Measurements from ENCODE around the gene TNIK. TPM values are rescaled to one million over a fixed set of nuclear protein-coding genes. Genes with fewer than 3 reads are reported as not detected.

The TNIK gene
- polyA plus RNA-seq, 1 donor from 2014 or later: 19.3 TPM

- no peak overlapping the region for H3K4me3 ChIP-seq (ENCODE audit: low read length)
- TF ChIP-seq RAD21 (conservative IDR thresholded peaks at IDR 0.05) (no peak), EP300 (conservative IDR thresholded peaks at IDR 0.05; ENCODE audit: poor library complexity, severe bottlenecking) (no peak), TAF1 (IDR thresholded peaks at IDR 0.05; ENCODE audit: low read depth) (no peak), EZH2 (IDR thresholded peaks at IDR 0.05; ENCODE audit: borderline replicate concordance, insufficient read depth, low read length, poor library complexity, severe bottlenecking) (no peak), POLR2AphosphoS5 (IDR thresholded peaks at IDR 0.05) (no peak), REST (IDR thresholded peaks at IDR 0.05; ENCODE audit: borderline replicate concordance) (no peak), CTCF (IDR thresholded peaks at IDR 0.05; ENCODE audit: poor library complexity, severe bottlenecking) (no peak), MXI1 (conservative IDR thresholded peaks at IDR 0.05; ENCODE audit: poor library complexity, severe bottlenecking) (no peak), SMC3 (conservative IDR thresholded peaks at IDR 0.05; ENCODE audit: poor library complexity) (no peak)
Observed at GRCh38 chr3:171058873-171059603, 401.2 kb downstream of the TNIK start.

GRCh38 chr3:171058058-171058457 is 402.1 kb downstream of the TNIK start:
- H4K20me1 ChIP-seq (ENCODE audit: insufficient read depth): no peaks in the 10 kb centered on the region
- no peaks in the 10 kb centered on the region for H3K9me3 ChIP-seq (ENCODE audit: low read length)
- H3K36me3 ChIP-seq (ENCODE audit: insufficient read depth, low read length): no peaks in the 10 kb centered on the region
- H3K4me3 ChIP-seq (ENCODE audit: low read length): no peak overlapping the region
- no peak overlapping the region for H3K4me2 ChIP-seq (ENCODE audit: low read length)
- H3F3A ChIP-seq (ENCODE audit: insufficient read depth, low read length, poor library complexity, severe bottlenecking): no peaks in the 10 kb centered on the region
- H2AFZ ChIP-seq (ENCODE audit: low read depth, low read length): no peak overlapping the region
- TF ChIP-seq MXI1 (conservative IDR thresholded peaks at IDR 0.05; ENCODE audit: poor library complexity, severe bottlenecking) (no peak), SMC3 (conservative IDR thresholded peaks at IDR 0.05; ENCODE audit: poor library complexity) (no peak), REST (IDR thresholded peaks at IDR 0.05; ENCODE audit: borderline replicate concordance) (no peak), TAF1 (IDR thresholded peaks at IDR 0.05; ENCODE audit: low read depth) (no peak)
- H3K27ac ChIP-seq (ENCODE audit: low read length): no peak overlapping the region
- no peaks in the 10 kb centered on the region for H3K9me2 ChIP-seq (ENCODE audit: insufficient read depth, low read length)
- H3K27me3 ChIP-seq (ENCODE audit: insufficient read depth, low read depth, low read length): no peaks in the 10 kb centered on the region
- H3K79me2 ChIP-seq (replicated peaks; ENCODE audit: insufficient read depth, low read length): no peaks in the 10 kb centered on the region
- no peak overlapping the region for H3K9ac ChIP-seq (ENCODE audit: low read length)

More at GRCh38 chr3:171058873-171059603, 401.2 kb downstream of the TNIK start:
- Histone ChIP-seq H3K79me2 (replicated peaks; ENCODE audit: insufficient read depth, low read length) (no peaks in the 10 kb centered on the region), H3K9me3 (ENCODE audit: low read length) (no peaks in the 10 kb centered on the region), H4K20me1 (ENCODE audit: insufficient read depth) (no peaks in the 10 kb centered on the region), H3F3A (ENCODE audit: insufficient read depth, low read length, poor library complexity, severe bottlenecking) (no peaks in the 10 kb centered on the region), H2AFZ (ENCODE audit: low read depth, low read length) (no peak overlapping the region), H3K9ac (ENCODE audit: low read length) (no peak overlapping the region), H3K27ac (ENCODE audit: low read length) (no peak overlapping the region), H3K9me2 (ENCODE audit: insufficient read depth, low read length) (no peaks in the 10 kb centered on the region), H3K4me2 (ENCODE audit: low read length) (no peak overlapping the region), H3K36me3 (ENCODE audit: insufficient read depth, low read length) (no peaks in the 10 kb centered on the region), H3K27me3 (ENCODE audit: insufficient read depth, low read depth, low read length) (no peaks in the 10 kb centered on the region)
